G401 (cell line): ENCODE results near the gene LCTL. TPM values are rescaled to one million over a fixed set of nuclear protein-coding genes. Genes with fewer than 3 reads are reported as not detected.
"Not testable (repeated sequence)": the region's sequence is repeated elsewhere in the genome, so short reads cannot be mapped to it uniquely, and the experiment has no call there.

Source experiments
- DNase-seq: peaks from one replicate; pipeline ENCODE4 v3.0.0-alpha.2; 2015; ENCODE audit warnings: low spot score
- in situ Hi-C: cut with HindIII; loops from 2 replicates; pipeline ENCODE4 v1.10.0; 2016; ENCODE audit warnings: low sequenced_read_pairs, mixed read lengths
- total RNA-seq: library from RNA; depleted of rRNA; stranded (reverse); fragments of >200 nt; shearing (Covaris generic); gene quantifications from 2 replicates; pipeline ENCODE4 v1.2.3, GENCODE V29; 2014; rRNA removed

Gene LCTL
- total RNA-seq, 1 experiment from 2014 or later = 0.07 TPM

DNA sequence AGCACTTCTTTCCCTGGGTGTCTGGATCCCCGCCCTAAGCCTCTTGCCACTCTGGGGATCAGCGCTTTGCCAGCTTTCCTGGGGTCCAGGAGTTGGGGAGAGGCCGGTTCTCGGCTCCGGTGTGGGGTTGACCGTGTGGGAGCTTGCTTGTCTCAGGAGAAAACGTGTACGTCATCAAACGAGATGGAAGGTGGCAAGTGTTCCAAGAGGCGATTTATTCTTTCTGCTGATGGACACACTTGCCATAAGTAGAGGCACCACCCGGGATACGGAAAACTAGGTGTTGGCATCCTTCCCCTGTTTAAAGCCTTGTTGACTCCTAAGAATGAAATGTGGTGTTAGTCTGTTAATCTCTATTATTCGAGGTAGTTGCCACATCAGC lies 60.4 kb downstream of the LCTL start:
- in situ Hi-C loops = no loop called here
- no peak for DNase-seq

DNA sequence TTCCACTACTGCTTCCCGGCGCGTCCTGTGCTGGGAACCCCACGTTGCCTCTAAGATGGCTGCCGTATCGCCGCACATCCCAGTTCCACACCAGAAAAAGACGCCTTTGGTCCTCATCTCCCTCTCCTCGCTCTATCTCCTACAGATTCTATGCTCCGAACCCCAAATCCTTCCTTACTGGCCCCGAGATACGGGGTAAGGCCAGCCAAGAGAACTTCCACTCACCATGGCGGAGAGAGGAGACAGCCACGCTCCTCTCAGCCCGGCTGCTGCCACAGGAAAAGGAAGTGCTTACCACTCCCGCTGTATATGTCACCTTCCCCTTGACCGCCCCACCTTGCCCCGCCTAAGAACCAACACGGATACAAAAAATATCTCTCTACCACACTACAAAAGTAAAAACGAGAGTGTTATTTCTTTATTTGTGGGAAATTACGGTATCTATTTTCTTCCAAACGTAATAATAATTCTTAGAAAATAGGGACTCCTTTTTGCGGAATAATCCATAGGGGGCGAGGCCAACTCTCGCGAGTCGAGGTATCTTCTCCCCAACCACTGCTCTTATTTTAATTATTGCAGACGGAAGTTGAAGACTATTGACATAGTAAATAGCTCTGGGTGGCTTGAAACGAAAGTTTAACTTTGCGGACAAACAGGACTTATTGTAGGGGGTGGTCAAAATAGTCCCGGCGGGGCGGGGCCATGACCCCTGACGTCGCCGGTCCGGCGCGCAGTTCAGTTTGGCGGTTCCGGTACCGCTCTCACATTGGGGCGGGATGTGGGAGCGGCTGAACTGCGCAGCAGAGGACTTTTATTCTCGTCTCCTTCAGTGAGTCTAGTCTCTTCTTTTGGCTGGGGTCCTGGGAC lies 61.0 kb downstream of the LCTL start, which contains the start of the genes RPL4 and ZWILCH:
TSS of gene RPL4 (minus strand) at position 293 of the 867 bp plus-strand sequence. CDS start at position 228, 65 bp downstream.
TSS of gene ZWILCH (plus strand) at position 764 of the 867 bp plus-strand sequence. CDS start at position 777, 13 bp downstream.
- peak; percentile 81 for DNase-seq
- in situ Hi-C loops = no loop called here

DNA sequence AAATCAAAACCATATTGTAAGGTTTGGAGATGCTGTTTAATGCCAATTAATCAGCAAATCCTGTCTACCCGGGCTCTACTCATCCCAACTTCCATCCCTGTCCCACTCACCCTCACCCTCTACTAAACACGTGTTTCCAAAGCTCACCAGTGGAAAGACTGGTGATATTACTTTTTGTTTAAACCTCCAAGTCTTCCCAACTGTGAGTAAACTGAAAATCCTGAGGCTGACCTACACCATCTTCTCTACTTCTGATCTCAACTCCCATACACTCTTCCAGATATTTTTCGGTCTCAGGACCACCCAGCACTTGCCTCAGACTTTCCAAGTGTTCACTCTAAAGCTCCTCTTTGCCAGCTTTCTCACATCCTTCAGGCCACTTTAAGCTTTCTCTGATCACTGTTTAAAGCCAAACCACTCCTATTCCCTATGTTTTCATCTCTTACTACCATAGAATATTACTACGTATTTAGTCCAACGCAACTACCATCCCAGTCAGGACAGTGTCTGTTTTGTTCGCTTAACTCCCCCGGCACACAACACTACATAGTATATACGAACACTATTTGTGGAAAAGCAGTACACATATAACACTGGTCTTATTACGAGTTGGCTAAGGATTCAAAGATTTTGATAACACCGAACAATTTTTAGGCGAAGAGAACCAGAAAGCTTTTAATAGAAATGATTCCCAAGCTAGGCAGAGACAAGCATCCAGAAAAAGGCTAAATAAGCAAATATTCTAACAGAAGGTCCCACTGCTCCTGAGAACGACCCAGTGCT lies 61.8 kb downstream of the LCTL start:
- DNase-seq = no peak
- in situ Hi-C loops = no loop called here

DNA sequence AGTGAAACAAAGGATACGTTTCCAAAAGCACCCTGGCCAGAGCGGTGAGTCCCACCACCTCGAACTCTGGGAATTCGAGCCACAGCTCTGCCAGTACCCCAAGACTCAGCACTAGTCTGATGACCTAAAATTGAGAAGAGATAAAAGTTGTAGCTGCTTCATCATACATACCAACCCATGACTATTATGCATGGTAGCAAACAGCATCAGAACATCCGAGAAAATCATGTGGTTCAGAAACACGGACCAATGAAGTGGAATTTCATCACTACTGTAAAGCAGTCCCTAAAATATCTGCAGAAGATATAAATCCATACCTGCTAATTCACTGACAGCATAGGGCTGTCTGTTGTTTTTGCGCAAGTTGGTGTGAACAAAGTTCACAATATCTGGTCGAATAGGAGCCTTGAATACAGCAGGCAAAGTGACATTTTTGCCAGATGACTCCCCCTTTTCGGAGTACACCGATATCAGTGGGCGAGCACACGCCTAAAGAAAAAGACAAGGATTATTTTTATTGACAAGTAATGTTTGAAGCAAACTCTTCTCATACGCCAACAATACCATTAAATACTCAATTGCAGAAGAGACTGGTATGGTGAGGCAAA lies 62.7 kb downstream of the LCTL start:
- in situ Hi-C loops = not testable (repeated sequence)

DNA sequence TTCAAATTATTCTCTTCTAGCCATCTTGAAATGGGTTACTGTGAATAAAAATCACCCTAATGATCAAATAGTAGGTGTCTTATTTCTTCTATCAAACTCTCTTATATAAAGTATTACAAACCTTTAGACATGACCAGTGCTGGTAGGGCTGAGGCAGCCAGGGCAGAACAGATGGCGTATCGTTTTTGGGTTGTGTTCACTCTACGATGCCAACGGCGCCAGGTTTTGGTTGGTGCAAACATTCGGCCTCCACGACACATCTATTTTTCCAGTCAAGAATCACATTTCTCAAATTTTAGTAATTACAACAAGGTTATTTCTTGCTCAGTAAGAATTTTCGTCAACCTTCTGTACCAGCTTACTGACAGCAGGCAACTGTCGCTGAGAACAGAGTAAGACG lies 63.3 kb downstream of the LCTL start:
- in situ Hi-C loops = no loop called here
- DNase-seq = peak; percentile 69

More for the DNA sequence above, 62.7 kb downstream of the LCTL start:
- not testable (repeated sequence) for DNase-seq

DNA sequence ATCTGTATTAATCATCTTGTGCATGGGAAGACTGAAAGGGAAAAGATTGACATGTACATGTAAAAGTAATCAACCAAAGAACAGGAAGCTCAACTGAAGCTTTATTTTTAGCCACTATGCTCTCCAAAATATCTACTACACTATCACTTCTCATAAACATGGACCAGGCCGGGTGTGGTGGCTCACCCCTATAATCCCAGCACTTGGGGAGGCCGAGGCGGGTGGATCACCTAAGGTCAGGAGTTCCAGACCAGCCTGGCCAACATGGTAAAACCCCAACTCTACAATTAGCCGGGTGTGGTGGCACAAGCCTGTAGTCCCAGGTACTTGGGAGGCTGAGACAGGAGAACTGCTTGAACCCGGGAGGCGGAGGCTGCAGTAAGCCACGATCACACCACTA lies 65.5 kb downstream of the LCTL start:
- in situ Hi-C loops = not testable (repeated sequence)

DNA sequence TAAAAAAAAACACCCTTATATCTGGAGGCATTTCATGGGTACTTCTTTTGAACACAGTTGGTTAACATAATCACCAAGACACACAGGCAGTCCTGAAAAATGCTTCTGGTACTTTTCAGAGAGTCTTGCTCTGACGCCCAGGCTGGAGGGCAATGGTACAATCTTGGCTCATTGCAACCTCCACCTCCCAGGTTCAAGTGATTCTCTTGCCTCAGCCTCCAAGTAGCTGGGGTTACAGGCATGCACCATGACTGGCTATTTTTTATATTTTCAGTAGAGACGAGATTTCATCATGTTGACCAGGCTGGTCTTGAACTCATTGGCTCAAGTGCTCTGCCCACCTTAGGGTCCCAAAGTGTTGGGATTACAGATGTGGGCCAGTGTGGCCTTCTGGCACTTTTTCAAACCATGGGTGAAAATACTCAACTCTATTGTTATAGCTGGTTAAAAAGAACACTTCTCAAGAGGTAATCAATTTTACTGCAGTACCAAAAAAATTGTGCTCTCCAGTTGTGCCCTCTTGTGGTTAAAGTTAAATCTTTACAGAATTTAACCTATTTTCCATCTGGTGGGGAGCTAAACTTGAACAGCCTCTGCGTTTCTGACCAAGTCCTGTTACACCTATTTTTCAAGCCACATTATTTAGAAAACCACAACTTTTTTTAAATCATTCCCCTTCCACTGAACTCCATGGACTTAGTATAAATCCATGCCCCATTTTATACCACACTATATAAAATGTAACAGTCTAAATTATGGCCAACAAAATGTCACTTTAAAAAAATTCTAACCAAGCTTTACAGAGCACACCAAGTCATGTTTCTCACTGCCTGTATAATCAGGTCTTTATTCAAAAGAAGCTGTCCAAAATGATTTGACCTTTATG lies 67.1 kb downstream of the LCTL start:
- in situ Hi-C loops = loop anchor here (10.0 kb wide), 1 partner anchor 184 kb away; no protein-coding TSS in a partner anchor
- DNase-seq = peak; percentile 40

More for the DNA sequence above, 65.5 kb downstream of the LCTL start:
- DNase-seq = not testable (repeated sequence)

Other genes starting within 250 kb of the LCTL start
- gene TIPIN, start 209.3 kb downstream of the LCTL start, total RNA-seq = 19.3 and 44.8 TPM in 2 replicates
- gene MAP2K1, start 179.1 kb downstream of the LCTL start, total RNA-seq = 5.3 and 13.9 TPM in 2 replicates
- gene SNAPC5, start 68.2 kb downstream of the LCTL start, total RNA-seq = 17.1 and 18.3 TPM in 2 replicates
- gene RPL4, start 61.1 kb downstream of the LCTL start, total RNA-seq = 10,569 and 10,667 TPM in 2 replicates
- 34.1 and 49.7 TPM in 2 replicates for gene ZWILCH, start 60.7 kb downstream of the LCTL start, total RNA-seq
- gene SMAD6, start 136.2 kb upstream of the LCTL start, total RNA-seq = 84.0 and 102 TPM in 2 replicates